HepG2 (cell line): ENCODE results near the gene MAVS. TPM values are rescaled to one million over a fixed set of nuclear protein-coding genes. Genes with fewer than 3 reads are reported as not detected.
A peak's percentile ranks its signal among the peaks of the same experiment; 100 is the strongest.

ENCODE experiments used
- BCL6 ChIP-seq: IDR thresholded peaks from 2 replicates; pipeline ENCODE4 v1.6.1; 2016; ENCODE audit warnings: missing genetic modification reagents, missing compliant biosample characterization
- DMTF1 ChIP-seq: sonication (generic); formaldehyde crosslinking; IDR thresholded peaks from 2 replicates; pipeline ENCODE4 v1.4.0; 2020; ENCODE audit warnings: mild to moderate bottlenecking, missing genetic modification reagents
- PLSCR1 ChIP-seq: sonication (generic); formaldehyde crosslinking; IDR thresholded peaks from 2 replicates; pipeline ENCODE4 v1.5.0; 2020; ENCODE audit warnings: missing genetic modification reagents, mild to moderate bottlenecking, borderline replicate concordance
- TERF1 ChIP-seq: sonication (generic); formaldehyde crosslinking; IDR thresholded peaks from 2 replicates; pipeline ENCODE4 v1.8.0; 2022; ENCODE audit warnings: mild to moderate bottlenecking, missing genetic modification reagents, moderate library complexity
- USF2 ChIP-seq, 2 experiments: sonication (generic) in 1 of 2; formaldehyde crosslinking in 1 of 2; IDR thresholded peaks; 2 replicates each; pipeline versions ENCODE4 v1.5.1 to v1.6.1; 2011 to 2020; ENCODE audit warnings: borderline replicate concordance in 1 of 2, low read depth in 1 of 2, low read length in 1 of 2, mild to moderate bottlenecking in 1 of 2, missing genetic modification reagents in 1 of 2, moderate library complexity in 1 of 2
- ZBTB39 ChIP-seq: sonication (generic); formaldehyde crosslinking; IDR thresholded peaks from 2 replicates; pipeline ENCODE4 v1.5.0; 2020; ENCODE audit warnings: missing genetic modification reagents
- ZNF142 ChIP-seq: sonication (generic); formaldehyde crosslinking; IDR thresholded peaks from 2 replicates; pipeline ENCODE4 v1.4.0; 2020; ENCODE audit warnings: missing genetic modification reagents
- ZNF710 ChIP-seq: sonication (generic); formaldehyde crosslinking; IDR thresholded peaks from 2 replicates; pipeline ENCODE4 v1.5.0; 2020; ENCODE audit warnings: mild to moderate bottlenecking, missing genetic modification reagents, borderline replicate concordance
- polyA plus RNA-seq, 8 experiments: library from polyadenylated mRNA; depleted of rRNA in 3 of 8; stranded (reverse) in 7 of 8; unstranded in 1 of 8; fragments of >200 nt; fragmentation: Illumina TruSeq in 4 of 8; extraction: Trizol in 4 of 8; gene quantifications; 2 replicates each; pipeline versions ENCODE4 v1.2.1 to v1.2.3, GENCODE V29; 2011 to 2016; ENCODE audit warnings: low read depth in 4 of 8, missing spikeins in 1 of 8, mixed read lengths in 1 of 8; ENCODE audit not compliant: insufficient read depth in 1 of 8
- total RNA-seq, 5 experiments: library from RNA; depleted of rRNA; stranded (reverse); fragments of >200 nt; fragmentation: Illumina TruSeq; extraction: Trizol; gene quantifications; 2 replicates each; pipeline ENCODE4 v1.2.3, GENCODE V29; 2016; ENCODE audit warnings: low read depth in 1 of 5

MAVS gene
- total and polyA plus RNA-seq, 2 of the 13 experiments (the other 11 are each of a cell fraction or from before 2014, with no cell fraction given): 27.3 to 36.6 TPM

GRCh38 chr20:3811467-3812258, 35.0 kb upstream of the MAVS start (continued):
- TF ChIP-seq ZNF142 (CRISPR knock-in tag) (peak; percentile 82; the same call in 1 of the 2 replicates), BCL6 (peak; percentile 81), PLSCR1 (no peak), TERF1 (CRISPR knock-in tag) (no peak), DMTF1 (no peak; the same call in 1 of the 2 replicates), USF2 (IDR thresholded peaks at IDR 0.05; ENCODE audit: low read depth, low read length) (peak; percentile 66; the same call in 1 of the 2 replicates), USF2 (CRISPR knock-in tag; IDR thresholded peaks at IDR 0.05; ENCODE audit: borderline replicate concordance) (peak; percentile 72), ZNF710 (CRISPR knock-in tag) (no peak; the same call in 1 of the 2 replicates), ZBTB39 (CRISPR knock-in tag) (no peak)
